HG03159 (cell line): ENCODE measurements around the gene SCARB1.

Experiments used
- ATAC-seq: cut with Tn5 transposase; IDR thresholded peaks from one replicate; pipeline ENCODE4 v1.9.1; 2021; ENCODE audit warnings: mild to moderate bottlenecking, moderate library complexity; ENCODE audit not compliant: unreplicated experiment

SCARB1 gene

DNA sequence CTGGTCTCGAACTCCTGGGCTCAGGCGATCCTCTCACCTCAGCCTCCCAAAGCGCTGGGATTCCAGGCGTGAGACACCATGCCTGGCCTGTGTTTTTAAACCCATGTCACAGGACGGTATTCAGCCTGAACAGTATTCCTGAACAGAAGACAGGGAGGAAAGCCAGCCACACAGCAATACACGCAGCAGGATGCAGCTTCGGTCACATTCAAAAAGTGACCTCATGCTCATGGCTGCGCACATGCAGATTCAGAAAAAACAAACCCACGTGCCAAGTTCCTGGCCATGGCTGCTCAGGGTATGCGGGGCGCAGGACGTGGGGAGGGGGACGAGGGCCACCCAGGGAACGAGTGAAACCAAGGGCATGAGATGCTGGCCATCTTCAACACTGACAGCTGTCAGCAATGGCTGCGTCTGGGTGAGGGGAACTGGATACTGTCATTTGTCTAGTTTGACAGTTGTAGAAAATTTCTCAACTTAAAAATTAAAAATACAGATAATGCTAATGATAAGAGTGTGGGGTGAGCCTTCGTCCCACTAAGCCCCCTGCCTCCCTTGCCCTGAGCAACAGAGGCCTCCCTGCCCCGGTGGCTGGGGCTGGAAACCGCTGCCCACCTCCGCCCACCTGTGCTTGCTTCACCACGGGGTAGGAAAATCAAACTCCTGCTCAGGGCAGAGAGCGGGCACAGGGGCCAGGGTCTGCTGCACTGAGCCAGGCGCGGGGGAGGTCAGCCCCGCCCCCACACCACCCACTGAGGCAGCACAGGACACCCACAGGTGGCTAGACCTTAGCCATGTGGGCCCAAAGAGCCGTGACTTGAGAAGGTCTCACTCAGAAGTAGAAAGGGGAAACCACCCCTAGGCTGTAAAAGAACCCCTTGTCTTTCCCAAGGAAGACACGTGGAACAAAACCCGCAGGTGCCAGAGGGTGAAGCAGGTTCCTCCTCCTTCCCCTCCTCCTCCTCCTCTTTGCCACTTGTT, 84.2 kb downstream of the SCARB1 start:
- peak; percentile 38 for ATAC-seq

DNA sequence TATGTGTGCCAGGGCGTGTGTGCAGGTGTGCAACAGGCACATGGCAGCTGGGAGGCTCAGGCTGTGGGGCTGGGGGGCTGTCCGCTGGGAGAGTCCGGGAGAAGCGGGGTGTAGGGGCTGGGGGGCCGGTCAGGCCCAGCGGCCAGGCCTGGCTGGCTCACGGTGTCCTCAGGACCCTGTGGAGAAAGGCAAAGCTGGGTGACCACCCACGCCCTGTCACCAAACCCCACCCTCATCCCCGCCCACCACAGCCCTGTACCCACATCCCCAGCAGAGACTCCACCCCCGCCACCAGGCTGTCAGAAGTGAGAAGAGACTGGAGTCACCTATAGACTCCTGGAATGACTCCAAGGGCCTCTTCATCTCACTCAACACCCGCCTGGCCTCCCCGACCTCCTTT, 85.3 kb downstream of the SCARB1 start:
- no peak for ATAC-seq

DNA sequence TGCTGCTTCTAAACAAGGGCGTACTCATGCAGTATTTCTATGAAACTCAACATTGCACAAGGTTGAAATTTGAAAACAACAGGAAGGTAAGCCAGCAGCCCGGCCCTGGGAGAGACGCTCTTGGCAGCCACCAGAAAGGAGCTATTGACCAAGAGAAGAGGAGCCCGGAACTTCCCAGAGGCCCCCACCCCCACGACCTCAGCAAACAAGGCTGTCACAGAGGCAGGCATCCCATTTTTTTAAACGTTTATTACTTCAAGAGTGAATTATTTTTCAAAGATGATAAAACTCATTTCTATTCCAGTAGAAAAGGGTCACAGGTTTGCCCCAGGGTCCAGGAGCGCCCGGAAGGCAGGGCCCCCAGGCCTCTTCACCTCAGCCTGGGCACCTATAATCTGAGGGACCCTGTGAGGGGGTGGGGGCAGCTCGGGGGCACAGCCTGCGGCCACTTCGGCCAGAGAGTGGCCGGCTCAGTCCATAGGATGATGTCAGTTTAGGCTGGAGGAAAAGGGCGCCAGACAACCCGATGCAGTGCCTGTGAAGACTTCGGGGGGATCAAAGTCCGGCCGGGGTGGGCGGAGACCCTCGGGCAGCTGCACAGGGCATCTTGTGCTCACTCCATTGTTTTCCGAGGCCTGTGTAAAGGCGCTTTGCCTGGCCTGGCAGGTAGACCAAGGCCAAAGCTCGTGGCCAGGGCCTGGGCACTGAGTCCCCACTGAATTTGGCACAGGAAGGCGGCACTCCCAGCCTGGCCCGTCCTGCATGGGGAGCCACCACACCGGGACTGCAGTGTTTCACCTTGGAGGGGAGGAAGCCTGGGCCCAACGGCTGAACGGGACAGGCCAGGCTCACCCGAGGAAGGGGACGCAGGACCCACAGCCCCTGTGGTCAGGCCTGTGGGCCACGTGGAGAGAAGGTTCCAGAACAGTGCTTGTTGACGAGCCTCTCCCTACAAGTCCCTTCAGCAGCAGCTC, 86.0 kb downstream of the SCARB1 start:
- ATAC-seq, result no peak

DNA sequence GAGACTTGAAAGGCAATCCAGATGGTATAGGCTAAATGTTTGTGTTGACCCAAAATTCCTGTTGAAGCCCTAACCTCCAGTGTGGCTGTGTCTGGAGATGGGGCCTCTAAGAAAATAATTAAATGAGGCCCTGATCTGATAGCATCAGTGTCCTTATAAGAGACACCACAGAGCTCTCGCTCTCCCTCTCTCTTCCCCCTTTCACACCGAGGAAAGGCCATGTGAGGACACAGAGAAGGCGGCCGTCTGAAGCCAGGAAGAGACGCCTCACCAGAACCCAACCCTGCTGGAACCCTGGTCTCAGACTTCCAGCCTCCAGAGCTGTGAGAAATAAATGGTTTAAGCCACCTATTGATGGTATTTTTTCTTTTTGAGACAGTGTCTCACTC, 87.5 kb downstream of the SCARB1 start:
- no peak for ATAC-seq

DNA sequence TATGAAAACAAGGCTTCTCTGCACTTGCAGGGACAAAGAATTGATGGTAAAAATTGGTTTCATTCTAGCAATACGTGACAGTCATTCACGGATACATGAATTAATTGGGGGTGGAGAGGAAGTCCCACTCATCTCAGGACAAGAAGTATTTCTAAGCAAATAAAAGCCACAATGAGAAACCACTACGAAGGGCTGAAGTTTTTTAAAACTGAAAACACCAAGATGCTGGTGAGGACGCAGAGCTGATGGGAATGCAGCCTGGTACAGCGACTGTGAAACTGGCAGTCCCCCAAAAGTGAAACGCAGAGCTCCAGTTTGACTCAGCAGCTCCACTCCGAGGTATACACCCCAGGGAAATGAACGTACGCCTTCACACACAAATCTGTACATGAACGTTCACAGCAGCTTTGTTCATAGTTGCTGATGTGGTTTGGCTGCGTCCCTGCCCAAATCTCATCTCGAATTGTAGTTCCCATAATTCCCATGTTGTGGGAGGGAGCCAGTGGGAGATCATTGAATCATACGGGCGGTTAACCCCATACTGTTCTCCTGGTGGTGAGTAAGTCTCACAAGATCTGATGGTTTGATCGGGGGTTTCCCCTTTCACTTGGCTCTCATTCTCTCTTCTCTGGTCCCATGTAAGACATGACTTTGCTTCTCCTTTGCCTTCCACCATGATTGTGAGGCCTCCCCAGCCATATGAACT, 89.0 kb downstream of the SCARB1 start:
- peak; percentile 81 for ATAC-seq

DNA sequence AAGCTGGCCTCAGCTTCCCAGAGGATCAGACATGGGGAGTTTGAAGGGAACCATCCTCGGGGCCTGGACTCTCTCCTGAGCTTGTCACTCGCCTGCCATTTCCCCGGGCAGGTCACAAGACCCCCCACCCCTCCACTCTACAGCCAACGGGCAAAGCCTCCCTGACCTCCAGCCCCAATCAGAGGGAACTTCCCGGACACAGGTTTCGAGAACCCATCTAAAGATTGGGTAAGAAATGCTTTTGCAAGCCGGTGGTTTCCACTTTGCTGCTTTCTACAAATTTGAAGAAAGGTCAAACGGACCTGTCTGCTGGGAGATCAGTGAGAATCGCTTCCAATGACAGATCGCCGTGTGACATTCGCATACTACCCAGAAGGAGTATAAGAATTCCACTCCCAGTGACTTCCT, 89.6 kb downstream of the SCARB1 start:
- peak; percentile 34 for ATAC-seq

DNA sequence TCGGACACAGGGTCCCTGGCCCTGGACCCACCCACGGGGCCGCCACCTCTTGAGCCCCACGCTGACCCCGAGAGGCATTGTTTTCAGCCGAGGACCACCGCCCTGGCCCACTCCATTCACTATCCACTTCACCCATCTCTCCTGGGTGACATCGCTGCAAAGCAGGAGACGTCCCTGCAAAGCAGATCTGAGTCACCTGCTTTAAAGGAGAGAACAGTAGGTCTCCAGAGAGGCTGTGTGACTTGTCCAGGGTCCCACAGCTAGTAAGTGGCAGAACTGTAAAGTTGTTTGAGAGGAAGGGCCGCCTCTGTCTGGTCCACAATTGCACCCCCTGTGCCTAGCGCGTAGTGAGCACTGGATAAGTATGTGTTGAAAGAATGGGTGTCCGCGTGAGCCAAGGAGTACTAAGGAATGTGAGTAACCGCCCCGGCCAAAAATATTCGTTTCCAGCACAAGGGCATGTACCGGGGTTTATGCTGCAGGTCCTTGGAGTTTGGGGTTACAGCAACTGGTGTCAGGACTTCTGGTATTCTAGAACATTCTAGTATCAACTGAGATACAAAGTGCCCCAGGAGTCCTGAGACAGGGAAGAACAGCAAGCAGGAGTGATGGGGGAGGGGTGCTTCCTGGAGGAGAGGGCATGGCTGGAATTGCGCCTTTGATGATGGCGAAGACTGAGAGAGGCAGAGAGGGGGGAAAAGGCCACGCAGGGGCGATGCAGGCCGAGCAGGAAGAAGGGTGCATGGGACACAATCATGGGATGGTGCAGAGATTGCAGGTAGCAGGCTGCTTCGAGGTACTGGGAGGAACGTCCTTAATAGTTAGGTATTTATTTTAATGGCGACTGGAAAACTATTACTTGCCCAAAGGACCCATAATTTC, 91.1 kb downstream of the SCARB1 start:
- no peak for ATAC-seq

DNA sequence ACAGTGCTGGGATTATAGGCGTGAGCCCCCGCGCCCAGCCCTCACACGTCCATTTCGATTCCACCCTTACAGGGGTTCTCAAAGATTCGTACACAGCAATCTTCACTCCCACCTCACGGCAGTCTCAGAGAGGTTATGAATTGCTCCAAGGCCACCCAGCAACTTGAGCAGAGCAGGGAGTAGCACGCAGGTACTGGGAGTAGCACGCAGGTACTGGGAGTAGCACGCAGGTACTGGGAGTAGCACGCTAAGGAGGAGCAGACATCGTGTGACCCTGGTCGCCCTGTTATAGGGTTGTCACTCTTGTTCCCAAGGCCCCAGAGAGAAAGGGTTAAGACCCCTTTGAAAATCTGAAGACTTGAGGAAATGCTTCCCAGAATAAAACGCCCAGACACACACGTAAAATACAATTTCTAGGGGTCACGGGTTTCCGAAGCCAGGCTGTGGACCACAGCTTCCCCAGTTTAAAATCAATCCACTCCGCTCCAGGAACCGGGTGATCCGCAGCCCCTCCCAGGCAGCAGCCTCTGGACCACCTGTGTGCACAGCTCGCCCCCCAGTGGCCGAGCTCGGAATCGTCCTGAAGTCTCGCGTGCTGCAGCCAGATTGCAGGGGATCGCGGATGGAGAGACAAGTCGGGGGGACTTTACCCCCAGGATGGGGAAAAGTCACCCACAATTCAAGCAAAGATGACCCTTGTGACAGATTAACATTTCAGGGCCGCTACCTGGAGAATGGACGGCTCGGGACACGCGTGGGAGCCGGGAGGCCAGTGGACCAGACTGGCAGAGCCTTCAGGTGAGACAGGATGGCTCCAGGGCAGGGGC, 92.0 kb downstream of the SCARB1 start:
- no peak for ATAC-seq

DNA sequence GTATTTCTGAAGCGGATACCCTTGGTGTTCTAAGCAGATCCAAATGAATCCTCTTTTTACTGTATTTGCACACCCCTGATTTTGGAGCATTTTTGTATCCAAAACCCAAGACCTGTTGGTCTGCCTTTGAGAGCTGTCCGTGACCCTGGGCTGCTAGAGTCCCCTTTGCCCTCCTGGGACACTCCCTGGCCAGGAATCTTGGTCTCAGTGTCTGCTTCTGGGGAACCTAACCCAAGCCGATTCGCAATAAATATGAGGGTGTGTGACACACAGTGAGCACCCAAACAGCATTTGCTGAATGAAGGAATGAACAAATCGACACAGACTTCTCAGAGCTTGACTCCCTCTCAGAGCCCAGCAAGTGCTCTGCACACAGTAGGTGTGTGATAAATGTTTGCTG, 92.9 kb downstream of the SCARB1 start:
- ATAC-seq, result no peak

DNA sequence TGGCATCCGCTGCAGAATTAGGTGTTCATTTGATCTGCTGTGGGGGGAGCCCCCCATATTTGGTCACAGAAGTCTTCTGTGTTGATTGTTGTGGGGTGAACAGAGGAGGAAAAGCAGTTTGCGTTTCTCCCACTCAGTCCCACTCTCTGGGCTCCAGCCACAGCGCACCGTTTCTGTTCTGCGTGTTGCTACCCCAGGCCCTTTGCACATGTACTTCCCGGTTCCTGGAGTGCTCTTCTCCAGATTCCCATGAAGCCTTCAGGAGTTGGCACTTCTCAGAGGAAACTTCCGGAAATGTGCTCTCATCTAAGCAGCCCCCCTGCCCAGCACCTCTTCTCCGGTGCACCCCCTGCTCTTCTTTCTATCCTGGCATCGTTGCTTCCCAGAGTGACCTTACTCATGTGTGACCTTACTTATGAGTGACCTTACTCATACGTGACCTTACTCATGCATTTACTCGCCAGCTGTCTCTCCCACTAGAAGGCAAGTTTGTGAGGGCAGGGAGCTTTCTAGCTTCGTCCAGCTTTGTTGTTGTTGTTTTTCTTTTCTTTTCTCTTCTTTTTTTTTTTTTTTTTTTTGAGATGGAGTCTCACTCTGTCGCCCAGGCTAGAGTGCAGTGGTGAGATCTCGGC, 93.7 kb downstream of the SCARB1 start:
- ATAC-seq, result no peak

DNA sequence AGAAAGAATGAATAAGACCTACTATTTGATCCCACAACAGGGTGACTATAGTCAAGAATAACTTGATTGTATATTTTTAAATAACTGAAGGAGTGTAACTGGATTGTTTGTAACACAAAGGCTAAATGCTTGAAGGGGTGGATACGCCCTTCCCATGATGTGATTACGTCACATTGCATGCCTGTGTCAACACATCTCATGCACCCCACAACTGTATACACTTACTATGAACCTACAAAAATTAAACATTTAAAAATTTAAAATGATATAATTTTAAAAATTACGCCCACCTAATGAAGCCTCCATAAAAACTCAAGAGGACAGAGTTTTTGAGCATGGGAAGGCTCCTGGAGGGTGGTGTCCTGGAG, 94.5 kb downstream of the SCARB1 start:
- ATAC-seq, result no peak

DNA sequence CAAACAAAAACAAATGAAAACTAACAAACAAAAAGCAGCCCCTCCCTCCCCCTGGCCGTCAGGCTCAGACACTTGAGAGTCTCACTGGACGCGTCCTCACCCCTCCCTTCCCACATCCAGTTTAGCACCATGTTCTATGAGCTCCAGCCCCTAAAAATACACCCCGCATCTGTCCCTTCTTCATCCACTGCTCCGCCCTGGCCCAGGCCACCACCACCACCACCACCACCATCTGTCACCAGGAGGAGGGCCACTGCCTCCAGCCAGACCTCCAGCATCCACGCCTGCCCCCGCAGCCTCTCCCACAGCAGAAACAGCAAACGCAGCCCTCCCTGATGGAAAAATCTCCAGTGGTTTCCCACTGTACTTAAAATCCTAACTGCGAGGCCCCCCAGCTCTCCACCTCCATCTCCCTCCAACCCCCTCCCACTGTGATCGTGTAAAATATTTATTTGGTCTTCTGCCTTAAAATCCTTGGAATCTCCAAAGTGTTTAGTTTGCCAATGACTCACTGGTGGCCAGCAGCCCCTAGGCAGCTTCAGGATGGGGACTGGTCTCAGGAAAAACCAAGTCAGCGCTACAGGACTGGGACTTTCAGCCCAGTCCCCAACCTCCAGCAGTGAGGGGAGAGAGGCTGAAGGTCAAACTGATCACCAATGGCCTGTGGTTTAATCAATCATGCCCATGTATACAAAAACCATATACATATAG, 95.1 kb downstream of the SCARB1 start:
- ATAC-seq, result no peak

DNA sequence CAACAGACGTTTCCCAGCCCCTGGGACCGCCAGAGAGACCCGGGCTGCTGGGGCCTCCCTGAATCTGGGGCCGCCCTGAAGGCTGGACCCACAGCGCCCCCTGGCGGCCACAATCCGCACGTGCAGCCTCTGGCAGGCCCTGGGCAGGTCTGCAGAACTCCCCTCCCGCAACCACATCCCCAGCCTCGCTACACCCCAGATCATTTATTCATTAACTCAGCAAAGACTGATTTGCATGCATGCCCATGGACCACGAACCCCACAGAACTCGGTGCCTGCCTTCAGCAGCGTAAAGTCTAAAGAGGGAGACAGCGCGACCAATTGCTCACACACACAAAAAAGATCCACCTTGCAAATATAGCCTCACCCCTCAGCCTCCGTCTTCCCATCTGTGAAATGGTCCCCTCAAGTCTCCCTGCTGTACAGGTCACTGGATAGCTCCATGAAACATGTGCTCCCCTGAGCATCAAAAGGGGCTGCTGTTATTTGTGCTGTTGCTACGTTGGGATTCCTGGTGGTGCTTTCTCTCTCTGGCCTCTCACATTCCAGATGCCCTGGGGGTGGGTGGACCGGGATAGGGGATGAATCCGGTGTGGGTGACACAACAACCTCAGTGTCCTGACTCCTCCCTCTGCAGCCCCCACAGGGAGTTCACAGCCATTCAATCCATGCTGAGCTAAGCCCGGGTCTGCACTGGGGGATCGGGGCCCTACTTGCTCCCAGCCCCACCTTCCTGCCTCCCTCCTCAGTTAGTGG, 96.4 kb downstream of the SCARB1 start:
- ATAC-seq, result peak; percentile 70

DNA sequence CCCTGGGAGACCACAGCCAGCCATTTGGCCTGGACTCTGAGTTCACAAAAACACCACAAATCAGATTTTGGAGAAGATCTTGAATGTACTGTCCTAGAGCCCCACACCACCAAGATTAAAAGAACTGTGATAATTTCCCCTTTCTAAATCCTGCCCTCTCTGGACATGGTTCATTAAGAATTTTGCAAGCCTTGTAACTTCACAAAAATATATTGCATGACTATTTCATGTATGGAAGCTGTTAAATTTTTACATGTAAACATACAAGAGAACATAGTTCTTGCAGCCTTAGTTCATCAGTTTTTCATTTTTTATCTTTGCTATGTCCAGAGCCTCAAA, 97.0 kb downstream of the SCARB1 start:
- peak; percentile 8 for ATAC-seq

DNA sequence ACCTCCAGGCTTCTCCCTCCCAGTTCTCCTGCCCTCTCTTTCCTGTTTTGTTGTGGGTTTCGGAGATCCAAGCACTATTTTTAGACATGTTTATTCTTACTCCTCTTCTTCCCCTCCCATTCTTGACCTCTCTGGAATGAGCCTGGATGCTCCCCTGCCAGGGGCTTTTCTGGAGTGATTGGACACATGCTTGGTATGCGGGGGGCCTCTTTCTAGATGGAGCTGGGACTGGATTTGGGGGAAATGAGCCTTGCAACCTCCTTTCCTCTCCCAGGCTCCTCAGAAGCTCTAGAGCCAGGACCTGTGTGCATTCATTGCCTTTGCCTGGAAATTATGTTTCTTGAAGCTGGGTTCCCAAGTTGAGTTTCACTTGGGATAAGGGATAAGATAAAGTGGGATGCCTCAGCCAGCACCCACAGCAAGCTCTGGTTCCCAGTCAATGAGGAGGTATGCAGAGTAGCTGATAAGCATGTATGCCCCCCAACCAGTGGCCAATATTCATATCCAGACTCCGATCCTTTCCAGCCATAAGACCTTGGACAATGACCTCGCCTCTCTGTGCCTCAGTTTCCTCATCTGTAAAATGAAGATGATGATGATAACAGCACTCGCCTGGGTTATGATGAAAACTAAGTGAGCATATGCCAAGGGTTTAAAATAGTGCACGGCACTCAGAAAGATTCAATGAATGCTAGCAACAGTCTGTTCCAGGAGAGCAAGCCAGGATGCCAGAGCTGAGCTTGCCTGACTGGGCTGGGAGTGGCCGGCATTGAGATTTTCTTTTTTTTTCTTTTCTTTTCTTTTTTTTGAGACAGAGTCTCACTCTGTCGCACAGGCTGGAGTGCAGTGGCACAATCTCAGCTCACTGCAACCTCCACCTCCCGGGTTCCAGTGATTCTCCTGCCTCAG, 97.8 kb downstream of the SCARB1 start:
- ATAC-seq, result no peak

DNA sequence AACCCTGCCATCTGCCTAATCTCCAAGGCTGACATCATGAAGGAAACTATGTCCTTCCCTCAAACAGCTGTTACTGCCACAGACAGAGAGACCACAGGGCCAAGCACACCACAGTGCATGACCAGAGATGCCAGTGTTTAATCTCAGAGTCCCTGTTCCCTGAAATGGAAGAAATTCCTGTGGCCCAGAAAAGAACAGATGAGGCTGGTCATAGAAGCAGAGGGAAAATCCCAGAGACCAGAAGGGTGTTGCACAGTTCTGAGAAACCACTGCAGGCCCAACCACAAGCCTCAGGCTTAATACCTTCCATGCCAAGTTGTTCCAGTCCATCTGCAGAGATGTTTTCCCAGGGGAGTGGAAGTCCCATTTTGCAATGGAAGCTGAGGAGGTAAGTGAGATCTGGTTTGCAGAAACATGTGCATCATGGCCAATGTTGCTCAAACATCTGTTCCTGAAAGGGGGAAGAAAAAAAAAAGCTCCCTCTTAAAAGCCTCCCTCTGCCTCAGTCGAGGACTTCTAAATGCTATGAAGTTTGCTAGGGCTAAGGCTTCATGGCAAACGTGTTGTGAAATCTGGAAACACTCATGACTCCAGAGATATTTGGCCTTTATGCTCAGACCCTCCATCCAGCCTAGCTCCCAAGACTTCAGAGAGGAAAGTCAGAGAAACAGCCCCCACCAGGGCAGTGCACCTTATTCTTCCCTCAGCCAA, 98.6 kb downstream of the SCARB1 start:
- ATAC-seq, result no peak
